Suprapubic skin (tissue), 4 donors: ENCODE data around the gene WWP2. TPM values are rescaled to one million over a fixed set of nuclear protein-coding genes. Genes with fewer than 3 reads are reported as not detected.

ENCODE experiments used
- DNase-seq, 2 donors: peaks; one replicate each; pipeline ENCODE4 v3.0.0-alpha.2; 2019; ENCODE audit warnings: low spot score in 2 of 2
- H3K27ac ChIP-seq: fragments of 200-600 bp; sonication (generic); one replicate; pipeline ENCODE4 v1.5.1; 2019
- H3K27me3 ChIP-seq: fragments of 200-600 bp; sonication (generic); one replicate; pipeline ENCODE4 v1.5.1; 2019
- H3K36me3 ChIP-seq: fragments of 200-600 bp; sonication (generic); one replicate; pipeline ENCODE4 v1.5.1; 2019
- H3K4me1 ChIP-seq: fragments of 200-600 bp; sonication (generic); one replicate; pipeline ENCODE4 v1.5.1; 2019
- H3K4me3 ChIP-seq: fragments of 200-600 bp; sonication (generic); one replicate; pipeline ENCODE4 v1.5.1; 2019; ENCODE audit warnings: mild to moderate bottlenecking
- H3K9me3 ChIP-seq: fragments of 200-600 bp; sonication (generic); one replicate; pipeline ENCODE4 v1.5.1; 2019
- EP300 ChIP-seq: sonication (generic); formaldehyde crosslinking; IDR thresholded peaks from one replicate; pipeline ENCODE4 v1.6.1; 2017; ENCODE audit warnings: antibody characterized with exemption
- POLR2A ChIP-seq, 2 donors: fragments of 450-650 bp; IDR thresholded peaks; one replicate each; pipeline ENCODE4 v1.6.1; 2017; ENCODE audit warnings: antibody characterized with exemption in 2 of 2, mild to moderate bottlenecking in 2 of 2, moderate library complexity in 2 of 2
- POLR2AphosphoS5 ChIP-seq, 3 donors: sonication (generic); formaldehyde crosslinking; IDR thresholded peaks; one replicate each; pipeline ENCODE4 v1.6.1; 2017; ENCODE audit warnings: antibody characterized with exemption in 3 of 3
- WGBS: methylation state at CpG from one replicate; pipeline ENCODE4 v1.1.5; 2018; 5-methylcytosine and 5-hydroxymethylcytosine counted together
- total RNA-seq, 4 donors: library from RNA; depleted of rRNA; stranded (reverse); fragments of >200 nt; gene quantifications; one replicate each; pipeline ENCODE4 v1.1.0, GENCODE V29; 2016
- TF ChIP-seq, protein P1 (sequence below), 2 donors: fragments of 200-600 bp in 1 of 2; fragments of 450-650 bp in 1 of 2; sonication (generic) in 1 of 2; IDR thresholded peaks; one replicate each; pipeline ENCODE4 v1.5.1; 2016 to 2019; ENCODE audit warnings: antibody characterized with exemption in 2 of 2, mild to moderate bottlenecking in 1 of 2, moderate library complexity in 1 of 2

The WWP2 gene
- total RNA-seq, 4 donors from 2014 or later = 27.1 to 48.9 (median 42.2) TPM

DNA sequence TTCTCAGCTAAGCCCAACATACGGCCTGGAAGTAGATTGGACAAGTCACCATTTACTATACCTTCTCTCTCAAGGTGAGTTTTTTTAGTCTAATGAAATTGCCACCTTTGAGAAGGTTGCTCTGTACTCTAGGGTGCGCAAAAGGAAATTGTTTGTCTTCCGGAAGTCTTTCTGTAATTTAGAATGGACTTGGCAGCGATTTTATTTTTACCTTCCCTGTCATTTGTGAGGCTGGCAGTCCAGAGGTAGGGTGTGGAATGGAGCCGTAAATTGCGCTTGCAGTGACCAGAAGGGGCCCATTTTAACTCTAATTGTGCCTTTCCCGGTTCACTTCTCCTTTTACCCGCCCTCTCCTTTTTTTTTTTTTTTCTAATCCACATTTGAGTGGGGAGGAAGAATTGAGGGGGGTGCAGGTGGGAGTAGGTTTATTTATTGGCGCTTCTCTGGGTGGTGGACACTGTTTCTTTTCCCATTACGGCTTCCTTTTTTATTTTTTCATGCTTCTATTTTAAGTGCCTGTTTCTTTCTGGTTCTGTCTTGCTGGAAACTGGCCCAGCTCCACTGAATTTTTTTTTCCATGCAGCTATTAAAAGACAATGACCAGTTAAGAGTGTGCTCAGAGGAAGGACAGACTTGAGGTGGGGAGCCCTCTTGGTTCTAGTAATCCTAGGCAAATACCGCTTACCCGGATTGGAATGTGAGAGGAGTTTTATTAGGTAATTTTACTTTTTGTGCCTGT lies 99.3 kb downstream of the WWP2 start:
- H3K4me3 ChIP-seq = no peak overlapping the region
- DNase-seq = no peak
- peak overlapping the region; percentile 55 for H3K27ac ChIP-seq

DNA sequence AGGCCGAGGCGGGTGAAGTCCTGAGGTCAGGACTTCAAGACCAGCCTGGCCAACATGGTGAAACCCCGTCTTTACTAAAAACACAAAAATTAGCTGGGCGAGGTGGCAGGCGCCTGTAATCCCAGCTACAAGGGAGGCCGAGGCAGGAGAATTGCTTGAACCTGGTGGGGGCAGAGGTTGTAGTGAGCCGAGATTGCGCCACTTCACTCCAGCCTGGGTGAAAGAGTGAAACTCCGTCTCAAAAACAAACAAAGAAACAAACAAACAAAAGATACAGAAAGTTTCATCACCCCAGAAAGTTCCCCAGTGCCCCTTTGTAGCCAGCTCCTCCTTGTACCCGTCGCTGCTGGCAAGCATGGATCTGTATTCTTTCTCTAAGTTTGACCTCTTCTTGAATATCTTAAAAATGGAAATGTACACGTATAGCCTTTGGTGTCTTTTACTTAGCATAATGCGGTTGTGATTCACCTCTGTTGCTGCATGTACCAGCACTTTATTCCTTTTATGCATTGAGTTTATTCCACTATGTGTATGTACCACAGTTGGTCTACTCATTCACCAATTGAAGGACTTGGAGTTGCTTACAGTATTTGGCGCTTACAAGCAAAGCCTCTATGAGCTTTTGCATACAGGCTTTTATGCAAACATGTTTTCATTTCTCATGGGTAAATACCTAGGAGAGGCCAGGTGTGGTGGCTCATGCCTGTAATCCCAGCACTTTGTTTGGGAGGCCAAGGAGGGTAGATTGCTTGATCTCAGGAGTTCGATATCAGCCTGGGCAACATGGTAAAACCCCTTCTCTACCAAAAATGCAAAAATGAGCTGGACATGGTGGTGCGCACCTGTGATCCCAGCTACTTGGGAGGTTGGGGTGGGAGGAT lies 101.5 kb downstream of the WWP2 start:
- peaks cover 17% of the 10 kb centered on the region for H3K4me1 ChIP-seq
- H3K4me3 ChIP-seq = no peak overlapping the region
- H3K27me3 ChIP-seq = no peaks in the 10 kb centered on the region
- H3K9me3 ChIP-seq = no peaks in the 10 kb centered on the region
- no peaks in the 10 kb centered on the region for H3K36me3 ChIP-seq
- no peak for DNase-seq
- 94% methylated on average over 16 of the region's 16 CpGs for WGBS
- H3K27ac ChIP-seq = no peak overlapping the region
- TF ChIP-seq, protein P1, sequence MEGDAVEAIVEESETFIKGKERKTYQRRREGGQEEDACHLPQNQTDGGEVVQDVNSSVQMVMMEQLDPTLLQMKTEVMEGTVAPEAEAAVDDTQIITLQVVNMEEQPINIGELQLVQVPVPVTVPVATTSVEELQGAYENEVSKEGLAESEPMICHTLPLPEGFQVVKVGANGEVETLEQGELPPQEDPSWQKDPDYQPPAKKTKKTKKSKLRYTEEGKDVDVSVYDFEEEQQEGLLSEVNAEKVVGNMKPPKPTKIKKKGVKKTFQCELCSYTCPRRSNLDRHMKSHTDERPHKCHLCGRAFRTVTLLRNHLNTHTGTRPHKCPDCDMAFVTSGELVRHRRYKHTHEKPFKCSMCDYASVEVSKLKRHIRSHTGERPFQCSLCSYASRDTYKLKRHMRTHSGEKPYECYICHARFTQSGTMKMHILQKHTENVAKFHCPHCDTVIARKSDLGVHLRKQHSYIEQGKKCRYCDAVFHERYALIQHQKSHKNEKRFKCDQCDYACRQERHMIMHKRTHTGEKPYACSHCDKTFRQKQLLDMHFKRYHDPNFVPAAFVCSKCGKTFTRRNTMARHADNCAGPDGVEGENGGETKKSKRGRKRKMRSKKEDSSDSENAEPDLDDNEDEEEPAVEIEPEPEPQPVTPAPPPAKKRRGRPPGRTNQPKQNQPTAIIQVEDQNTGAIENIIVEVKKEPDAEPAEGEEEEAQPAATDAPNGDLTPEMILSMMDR (IDR thresholded peaks at IDR 0.05) = no peak
- TF ChIP-seq POLR2AphosphoS5 (IDR thresholded peaks at IDR 0.05) (no peak), EP300 (no peak), POLR2A (IDR thresholded peaks at IDR 0.05) (no peak)

More for the DNA sequence above, 99.3 kb downstream of the WWP2 start:
- WGBS = 44% methylated on average over 12 of the region's 12 CpGs
- H3K27me3 ChIP-seq = no peaks in the 10 kb centered on the region
- peaks cover 14% of the 10 kb centered on the region for H3K4me1 ChIP-seq
- H3K36me3 ChIP-seq = no peaks in the 10 kb centered on the region
- H3K9me3 ChIP-seq = no peaks in the 10 kb centered on the region
- TF ChIP-seq, protein P1 (IDR thresholded peaks at IDR 0.05) = no peak
- TF ChIP-seq POLR2A (IDR thresholded peaks at IDR 0.05) (no peak), EP300 (no peak), POLR2AphosphoS5 (IDR thresholded peaks at IDR 0.05) (no peak)

DNA sequence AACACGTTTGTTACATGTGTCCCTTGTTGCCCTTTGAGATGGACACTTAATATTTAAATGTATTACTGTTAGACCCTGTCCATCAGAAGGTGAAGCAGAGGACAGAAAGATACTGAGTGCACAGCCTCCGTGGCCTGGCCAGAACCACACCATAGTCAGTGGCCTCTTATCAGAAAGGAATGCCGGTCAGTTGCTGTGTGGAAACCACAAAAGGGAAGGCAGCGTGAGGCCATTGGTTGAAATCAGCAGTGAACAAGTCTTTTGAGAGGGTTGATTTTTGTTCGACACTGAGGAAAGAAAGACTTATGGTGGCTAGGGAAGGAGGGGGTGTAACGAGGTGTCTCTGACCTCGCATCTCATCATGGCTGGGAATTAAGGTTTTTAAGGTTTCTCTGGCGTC lies 103.6 kb downstream of the WWP2 start:
- no peaks in the 10 kb centered on the region for H3K27me3 ChIP-seq
- H3K4me3 ChIP-seq = no peak overlapping the region
- peaks cover 4% of the 10 kb centered on the region for H3K36me3 ChIP-seq
- H3K27ac ChIP-seq = no peak overlapping the region
- peaks cover 17% of the 10 kb centered on the region for H3K4me1 ChIP-seq
- DNase-seq = no peak
- no peaks in the 10 kb centered on the region for H3K9me3 ChIP-seq
- 78% methylated on average over 8 of the region's 8 CpGs for WGBS
- TF ChIP-seq POLR2A (IDR thresholded peaks at IDR 0.05) (no peak), EP300 (no peak), POLR2AphosphoS5 (IDR thresholded peaks at IDR 0.05) (no peak)
- TF ChIP-seq, protein P1 (IDR thresholded peaks at IDR 0.05) = no peak

DNA sequence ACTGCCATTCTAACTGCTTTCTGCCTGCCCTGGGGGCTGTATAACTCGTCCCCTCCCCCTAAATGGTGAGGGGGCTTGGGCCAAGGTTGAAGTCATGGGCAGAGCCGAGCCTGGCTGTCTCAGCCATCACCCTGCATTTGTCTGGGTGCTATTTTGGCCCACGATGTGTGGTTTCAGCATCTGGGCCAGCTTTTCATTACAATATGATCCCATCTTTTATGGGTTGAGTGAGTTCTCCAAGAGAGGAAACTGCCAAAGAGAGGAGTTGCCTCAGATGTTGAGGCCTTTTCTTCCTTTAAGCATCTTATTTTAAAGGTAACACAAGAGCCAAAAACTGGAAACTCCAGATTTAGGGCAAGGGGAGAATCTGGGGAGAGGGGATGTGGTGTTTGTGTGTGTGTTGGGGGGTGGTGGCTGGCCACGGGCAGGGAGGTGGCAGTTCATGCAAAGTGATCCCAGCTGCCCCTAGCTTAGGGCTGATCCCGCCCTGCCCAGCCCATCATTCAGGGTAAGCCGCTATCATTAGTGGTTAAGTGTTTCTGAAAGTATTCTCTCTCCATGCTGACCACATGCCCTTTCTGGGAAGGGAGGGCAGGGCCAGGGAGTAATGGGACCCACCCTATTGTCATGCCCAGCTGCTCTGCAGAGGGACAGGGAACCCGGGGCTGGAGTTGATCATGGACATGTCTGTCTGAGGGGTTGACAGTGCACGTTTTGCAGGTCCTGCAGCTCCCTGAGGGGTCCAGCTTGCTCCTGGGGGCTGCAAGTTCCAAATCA lies 105.8 kb downstream of the WWP2 start:
- no peak for DNase-seq
- WGBS = 82% methylated on average over 6 of the region's 8 CpGs
- H3K27me3 ChIP-seq = no peaks in the 10 kb centered on the region
- peaks cover 19% of the 10 kb centered on the region for H3K36me3 ChIP-seq
- no peaks in the 10 kb centered on the region for H3K9me3 ChIP-seq
- H3K4me1 ChIP-seq = peaks cover 3% of the 10 kb centered on the region
- no peak for TF ChIP-seq POLR2A (IDR thresholded peaks at IDR 0.05)
- TF ChIP-seq, protein P1 (IDR thresholded peaks at IDR 0.05) = no peak
- TF ChIP-seq POLR2AphosphoS5 (IDR thresholded peaks at IDR 0.05) = no peak
- no peak for TF ChIP-seq EP300
- H3K27ac ChIP-seq = no peak overlapping the region
- H3K4me3 ChIP-seq = no peak overlapping the region
